Measurements from ENCODE around the gene NXPE3. TPM values are rescaled to one million over a fixed set of nuclear protein-coding genes. Genes with fewer than 3 reads are reported as not detected.
"Not testable (repeated sequence)": the region's sequence is repeated elsewhere in the genome, so short reads cannot be mapped to it uniquely, and the experiment has no call there.

The NXPE3 gene
- total RNA-seq, 1 experiment from 2014 or later, result 21.0 TPM

DNA sequence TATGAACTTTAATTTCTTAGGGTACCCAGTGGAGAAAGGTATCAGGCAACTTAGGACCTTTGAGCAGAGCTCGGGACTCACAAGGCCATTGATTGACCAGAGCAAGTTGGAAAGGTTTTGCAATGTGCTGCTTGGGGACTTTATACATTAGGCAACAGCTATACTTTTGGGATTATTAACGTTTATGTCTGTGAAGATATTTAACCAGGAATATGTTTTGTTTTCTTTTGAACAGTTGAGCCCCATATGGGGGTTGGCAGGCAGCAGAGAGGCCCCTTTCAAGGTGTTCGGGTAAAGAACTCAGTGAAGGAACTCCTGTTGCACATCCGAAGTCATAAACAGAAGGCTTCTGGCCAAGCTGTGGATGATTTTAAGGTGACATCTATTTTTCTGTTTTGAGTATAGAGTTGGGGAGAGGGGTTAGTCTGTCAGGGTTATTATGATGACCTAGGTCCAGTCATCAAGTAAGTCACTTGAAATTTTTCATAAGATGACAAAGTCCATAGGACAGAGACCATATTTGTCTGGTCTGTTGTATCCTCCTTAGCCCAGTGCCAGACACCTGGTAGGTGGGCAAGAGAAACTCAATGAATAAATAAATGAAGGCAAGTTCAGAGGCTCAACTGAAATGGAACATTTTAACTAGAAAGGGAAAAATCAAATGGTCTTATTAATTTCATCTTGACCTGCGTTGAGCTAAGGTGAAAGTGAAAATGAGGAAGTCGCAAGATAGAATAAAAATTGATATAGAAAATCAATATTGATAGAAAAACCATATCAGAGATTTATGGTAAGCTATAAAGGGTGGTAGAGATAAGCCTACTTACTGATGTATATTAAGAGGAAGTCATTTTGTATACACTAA, 73.1 kb downstream of the NXPE3 start:
- DNase-seq (ENCODE audit: low spot score), result no peak

DNA sequence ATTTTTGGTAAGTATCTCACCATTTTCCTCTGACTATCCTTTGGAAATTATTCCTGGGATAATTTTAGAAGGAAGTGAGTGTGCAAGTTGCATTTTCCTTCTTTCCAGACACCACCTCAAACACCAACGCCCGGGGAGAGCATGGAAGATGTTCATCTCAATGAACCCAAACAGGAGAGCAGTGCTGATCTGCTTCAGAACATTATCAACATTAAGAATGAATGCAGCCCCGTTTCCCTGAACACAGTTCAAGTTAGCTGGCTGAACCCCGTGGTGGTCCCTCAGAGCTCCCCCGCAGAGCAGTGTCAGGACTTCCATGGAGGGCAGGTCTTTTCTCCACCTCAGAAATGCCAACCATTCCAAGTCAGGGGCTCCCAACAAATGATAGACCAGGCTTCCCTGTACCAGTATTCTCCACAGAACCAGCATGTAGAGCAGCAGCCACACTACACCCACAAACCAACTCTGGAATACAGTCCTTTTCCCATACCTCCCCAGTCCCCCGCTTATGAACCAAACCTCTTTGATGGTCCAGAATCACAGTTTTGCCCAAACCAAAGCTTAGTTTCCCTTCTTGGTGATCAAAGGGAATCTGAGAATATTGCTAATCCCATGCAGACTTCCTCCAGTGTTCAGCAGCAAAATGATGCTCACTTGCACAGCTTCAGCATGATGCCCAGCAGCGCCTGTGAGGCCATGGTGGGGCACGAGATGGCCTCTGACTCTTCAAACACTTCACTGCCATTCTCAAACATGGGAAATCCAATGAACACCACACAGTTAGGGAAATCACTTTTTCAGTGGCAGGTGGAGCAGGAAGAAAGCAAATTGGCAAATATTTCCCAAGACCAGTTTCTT, 74.2 kb downstream of the NXPE3 start:
- no peak for DNase-seq (ENCODE audit: low spot score)

DNA sequence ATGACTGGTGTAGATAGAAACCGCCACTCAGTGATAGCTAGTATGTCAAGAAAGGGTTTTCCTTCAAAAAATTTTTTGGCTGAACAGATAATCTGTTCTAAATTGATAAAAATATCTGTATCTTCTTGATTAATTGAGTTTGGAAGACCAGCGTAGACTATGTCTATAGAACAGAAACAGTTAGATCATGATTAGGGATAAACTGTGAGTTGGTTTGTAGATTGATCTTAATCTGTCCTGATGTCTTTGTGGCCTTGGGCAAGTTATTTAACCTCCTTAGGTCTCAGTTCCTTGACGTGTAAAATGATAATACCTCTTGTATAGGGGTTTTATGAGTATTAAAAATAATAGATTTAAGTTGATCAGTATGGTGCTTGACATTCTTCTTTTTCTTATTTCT, 75.0 kb downstream of the NXPE3 start:
- DNase-seq (ENCODE audit: low spot score), result no peak

DNA sequence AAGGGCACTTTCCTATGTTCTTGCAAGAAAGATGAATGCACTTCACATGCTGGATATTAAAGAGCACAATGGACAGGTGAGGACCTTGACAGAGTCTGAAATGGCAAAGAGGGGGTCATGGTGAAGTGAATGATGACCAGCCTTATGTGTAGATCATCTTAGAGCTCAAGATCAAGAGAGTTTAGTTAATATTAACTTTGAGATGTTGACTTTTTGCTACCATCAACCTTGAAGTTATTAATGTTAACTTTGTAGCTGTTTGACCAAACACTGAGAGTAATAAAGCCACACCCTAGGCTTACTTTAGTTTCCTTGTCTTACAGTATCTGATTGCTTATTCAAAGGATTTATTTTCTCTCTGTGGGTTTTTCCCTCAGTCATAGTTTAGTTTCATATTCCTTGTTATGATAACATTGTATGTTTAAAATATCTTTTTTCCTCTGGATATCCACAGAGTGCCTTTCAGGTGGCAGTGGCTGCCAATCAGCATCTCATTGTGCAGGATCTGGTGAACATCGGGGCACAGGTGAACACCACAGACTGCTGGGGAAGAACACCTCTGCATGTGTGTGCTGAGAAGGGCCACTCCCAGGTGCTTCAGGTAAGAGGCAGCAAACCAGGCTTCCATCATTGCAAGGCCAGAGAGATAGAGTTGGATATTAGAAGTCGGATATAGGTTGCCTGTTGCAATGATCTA, 75.7 kb downstream of the NXPE3 start:
- DNase-seq (ENCODE audit: low spot score), result no peak

DNA sequence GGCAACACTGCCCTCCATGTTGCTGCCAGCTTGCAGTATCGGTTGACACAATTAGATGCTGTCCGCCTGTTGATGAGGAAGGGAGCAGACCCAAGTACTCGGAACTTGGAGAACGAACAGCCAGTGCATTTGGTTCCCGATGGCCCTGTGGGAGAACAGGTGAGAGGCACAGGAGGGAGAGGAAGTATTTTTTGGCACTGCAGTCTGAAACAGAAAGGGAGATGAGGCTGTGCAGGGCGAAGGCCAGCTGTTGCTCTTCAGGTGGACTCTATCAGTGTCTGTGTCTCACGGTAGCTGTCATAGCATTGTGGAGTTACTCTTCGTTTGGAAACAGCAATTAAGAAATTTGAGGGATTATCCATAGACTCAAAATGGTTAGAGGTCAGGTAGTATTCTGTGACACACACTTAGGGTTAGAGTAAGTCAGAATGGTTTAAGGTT, 78.3 kb downstream of the NXPE3 start:
- DNase-seq (ENCODE audit: low spot score), result no peak

DNA sequence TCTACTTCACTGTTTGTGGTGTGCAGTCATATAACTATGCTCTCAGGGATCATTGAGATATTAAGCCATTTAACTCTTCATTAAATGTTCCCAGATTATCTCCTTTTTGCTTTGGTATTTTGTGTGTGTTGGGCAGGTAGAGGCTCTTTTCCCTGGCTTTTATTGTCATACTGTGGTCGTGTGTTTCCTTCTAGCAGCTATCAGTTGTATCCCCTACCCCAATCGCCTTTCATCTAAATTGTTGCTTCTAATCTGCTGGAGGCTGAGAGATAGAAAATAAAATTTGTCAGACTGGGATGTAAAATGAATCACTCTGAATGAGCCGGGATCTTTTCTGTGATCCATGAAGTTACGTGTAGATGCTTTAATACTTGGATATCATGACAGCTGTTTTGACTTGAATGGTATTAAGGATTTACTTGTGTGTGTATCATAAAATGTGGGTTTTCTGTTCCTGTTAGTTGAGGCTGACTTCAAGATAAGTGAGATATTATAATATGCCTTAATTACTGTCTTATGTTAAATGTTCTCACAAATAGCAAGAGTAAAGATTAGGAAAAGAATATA, 79.5 kb downstream of the NXPE3 start:
- no peak for DNase-seq (ENCODE audit: low spot score)

DNA sequence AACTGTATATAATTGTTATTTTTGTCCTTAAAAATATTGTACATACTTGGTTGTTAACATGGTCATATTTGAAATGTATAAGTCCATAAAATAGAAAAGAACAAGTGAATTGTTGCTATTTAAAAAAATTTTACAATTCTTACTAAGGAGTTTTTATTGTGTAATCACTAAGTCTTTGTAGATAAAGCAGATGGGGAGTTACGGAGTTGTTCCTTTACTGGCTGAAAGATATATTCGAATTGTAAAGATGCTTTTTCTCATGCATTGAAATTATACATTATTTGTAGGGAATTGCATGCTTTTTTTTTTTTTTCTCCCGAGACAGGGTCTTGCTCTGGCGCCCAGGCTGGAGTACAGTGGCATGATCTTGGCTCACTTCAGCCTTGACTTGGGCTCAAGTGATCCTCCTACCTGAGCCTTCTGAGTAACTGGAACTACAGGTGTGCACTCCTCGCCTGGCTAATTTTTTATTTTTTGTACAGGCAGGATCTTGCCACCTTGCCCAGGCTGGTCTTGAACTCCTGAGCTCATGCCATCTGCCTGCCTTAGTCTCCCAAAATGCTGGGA, 81.0 kb downstream of the NXPE3 start:
- no peak for DNase-seq (ENCODE audit: low spot score)

DNA sequence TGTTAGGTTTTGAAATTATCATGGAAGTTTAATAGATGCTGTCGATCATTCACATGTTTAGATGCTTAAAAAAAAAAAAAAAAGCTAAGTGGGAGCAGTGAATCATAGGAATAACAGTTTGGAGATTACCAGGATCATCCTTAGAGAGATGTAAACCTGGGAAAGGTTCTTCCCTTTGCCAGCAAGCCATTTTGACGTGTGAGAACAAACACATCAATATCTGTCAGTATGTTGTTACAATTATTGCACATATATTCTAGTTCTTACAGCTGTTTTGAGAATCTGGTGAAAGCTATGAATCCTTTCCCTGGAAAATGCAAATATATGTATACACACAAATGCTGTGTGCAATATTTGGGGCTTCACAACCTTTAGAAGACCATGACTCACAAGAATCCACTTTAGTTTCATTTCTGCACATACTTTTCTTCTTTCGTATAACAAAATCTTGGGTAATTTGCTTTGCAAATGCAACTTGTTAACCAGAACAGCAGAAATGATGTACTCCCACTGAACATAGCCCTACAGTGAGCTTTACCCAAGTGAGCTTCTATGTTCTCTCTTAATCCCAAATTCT, 82.3 kb downstream of the NXPE3 start:
- no peak for DNase-seq (ENCODE audit: low spot score)

DNA sequence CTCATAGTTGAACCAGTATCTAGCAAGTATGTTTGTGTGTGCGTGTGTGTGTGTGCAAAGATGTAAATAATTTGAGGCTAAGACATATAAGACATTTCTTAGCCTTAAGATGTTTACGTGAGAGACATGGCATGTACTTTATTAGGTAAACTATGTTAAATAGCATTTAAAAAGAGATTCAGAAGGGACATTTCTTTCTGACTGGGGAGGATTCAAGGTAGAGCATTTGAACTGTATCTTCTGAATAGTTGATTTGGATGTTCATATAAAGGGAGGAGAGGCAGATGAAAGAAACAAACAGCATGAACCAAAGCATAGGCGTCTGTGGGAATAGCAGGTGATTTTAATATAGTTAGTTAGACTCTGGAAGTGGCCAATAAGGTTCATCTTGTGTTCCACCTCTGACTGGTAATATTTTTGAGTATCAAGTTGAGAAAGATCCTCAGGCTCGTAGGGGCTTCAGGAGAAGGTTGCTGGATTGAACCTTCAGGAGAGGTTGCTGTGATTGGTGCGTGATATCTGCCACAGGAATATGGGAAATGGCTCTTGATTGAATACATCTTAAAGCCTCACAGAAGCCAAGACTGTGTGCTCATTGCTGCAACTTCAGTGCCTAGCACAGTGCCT, 82.9 kb downstream of the NXPE3 start:
- DNase-seq (ENCODE audit: low spot score), result no peak

DNA sequence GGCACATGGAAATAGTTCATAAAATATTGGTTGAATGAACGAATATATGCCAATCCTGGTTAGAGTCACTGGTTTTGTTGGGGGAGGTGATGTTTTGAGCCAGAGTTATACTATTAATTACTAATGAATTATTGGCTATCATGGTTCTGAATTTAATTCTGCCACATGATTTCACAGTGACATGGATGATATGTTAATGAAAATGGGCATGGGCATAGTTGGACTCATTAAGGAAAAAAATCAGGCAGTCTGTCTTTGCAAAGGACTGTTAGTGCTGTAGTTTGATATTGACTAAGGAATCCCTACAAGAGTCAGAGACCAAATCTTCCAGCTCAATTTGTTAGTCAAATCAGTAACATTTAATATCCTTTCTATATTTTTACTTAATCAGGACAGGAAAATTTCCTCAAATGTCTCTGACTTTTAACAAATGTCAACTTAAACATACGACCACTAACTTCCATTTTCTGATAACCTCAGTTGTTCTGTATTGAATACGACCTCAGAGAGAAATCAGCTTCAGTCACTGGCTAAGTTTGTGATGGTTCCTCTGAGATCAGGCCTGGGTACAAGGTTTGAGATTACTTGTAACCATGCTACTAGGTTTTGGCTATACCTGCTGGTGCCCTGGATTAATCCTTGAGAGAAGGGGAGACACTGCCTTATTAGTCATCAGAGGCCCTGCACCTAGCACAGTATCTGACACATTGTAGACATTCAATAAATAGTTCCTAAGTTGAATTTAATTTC, 83.6 kb downstream of the NXPE3 start:
- DNase-seq (ENCODE audit: low spot score), result no peak

DNA sequence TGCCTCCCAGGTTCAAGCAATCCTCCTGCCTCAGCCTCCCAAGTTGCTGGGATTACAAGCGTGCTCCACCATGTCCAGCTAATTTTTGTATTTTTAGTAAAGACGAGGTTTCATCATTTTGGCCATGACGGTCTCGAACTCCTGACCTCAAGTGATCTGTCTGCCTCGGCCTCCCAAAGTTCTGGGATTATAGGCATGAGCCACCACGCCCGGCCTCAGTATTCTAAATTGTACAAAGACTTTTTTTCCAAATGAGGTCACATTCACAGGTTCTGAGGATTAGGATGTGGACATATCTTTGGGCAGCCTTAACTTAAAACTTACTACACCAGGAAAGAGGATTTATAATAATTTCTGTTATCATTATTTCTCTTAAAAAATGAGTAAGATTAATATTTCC, 85.9 kb downstream of the NXPE3 start:
- DNase-seq (ENCODE audit: low spot score), result not testable (repeated sequence)

DNA sequence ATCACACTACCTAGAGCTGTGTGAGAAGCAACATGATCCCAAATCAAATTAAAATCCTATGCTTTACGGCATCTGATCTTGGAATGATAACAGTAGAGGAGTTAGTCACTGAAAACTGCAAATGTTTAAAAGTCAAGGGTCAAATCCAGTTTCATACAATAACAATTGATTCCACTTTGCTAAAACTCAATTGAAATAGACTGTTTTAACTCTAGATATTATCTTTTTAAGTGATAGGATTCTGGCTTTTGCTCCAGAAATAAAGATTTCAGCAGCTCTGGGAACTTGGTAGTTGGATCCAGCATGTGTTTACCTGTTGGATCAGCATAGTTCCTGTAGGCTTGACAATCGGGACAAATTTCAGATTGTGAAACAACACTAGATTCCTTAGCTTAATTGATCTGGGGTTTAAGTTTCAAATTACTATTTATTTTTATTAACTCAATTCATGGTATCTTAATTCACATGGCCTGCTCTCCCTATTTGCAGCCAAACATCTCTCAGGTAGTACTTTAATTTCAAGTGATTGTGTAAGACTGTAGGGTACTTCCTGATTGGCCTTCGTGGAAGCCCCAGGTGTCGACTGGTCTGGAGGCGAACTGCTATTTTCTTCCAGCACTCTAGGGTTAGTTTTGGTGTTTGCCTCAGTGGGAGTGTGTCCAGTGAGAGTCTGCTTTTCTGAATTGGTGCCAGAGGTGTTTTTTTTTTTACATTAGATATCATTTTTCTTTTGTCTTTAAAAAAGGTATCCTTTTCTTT, 86.9 kb downstream of the NXPE3 start:
- no peak for DNase-seq (ENCODE audit: low spot score)

DNA sequence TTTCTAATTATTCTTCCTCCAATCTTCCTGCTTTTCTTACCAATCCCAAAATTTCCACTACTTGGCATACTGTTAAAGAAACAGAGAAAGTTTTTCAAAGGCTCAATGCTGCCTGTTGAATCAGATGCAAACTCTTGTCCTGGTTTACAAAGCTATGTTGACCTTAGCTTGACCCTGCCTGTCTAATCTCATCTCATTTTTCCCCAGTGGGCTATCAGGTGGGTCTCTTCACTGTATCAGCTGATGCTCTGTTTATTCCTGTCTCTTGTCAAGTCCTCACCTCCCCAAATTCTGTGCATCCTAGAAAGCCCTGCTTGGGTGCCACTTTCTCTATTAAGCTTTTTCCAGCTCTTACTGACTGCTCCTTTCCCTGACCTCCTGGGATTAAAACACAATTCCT, 88.5 kb downstream of the NXPE3 start:
- DNase-seq (ENCODE audit: low spot score), result no peak

DNA sequence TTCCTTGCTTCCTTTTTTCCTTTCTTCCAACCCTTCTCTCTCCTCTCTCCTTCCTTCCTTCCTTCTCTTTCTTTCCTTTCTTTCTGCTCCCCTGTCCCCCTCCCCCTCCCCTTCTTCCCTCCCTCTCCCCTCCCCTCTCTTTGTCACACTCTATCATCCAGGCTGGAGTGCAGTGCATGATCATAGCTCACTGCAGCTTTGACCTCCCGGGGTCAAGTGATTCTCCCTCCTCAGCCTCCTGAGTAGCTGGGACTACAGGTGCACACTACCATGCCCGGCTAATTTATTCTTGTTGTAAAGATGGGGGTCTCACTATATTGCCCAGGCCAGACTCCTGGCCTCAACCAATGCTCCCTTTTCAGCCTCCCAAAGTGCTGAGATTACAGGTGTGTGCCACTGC, 89.0 kb downstream of the NXPE3 start:
- DNase-seq (ENCODE audit: low spot score), result no peak

DNA sequence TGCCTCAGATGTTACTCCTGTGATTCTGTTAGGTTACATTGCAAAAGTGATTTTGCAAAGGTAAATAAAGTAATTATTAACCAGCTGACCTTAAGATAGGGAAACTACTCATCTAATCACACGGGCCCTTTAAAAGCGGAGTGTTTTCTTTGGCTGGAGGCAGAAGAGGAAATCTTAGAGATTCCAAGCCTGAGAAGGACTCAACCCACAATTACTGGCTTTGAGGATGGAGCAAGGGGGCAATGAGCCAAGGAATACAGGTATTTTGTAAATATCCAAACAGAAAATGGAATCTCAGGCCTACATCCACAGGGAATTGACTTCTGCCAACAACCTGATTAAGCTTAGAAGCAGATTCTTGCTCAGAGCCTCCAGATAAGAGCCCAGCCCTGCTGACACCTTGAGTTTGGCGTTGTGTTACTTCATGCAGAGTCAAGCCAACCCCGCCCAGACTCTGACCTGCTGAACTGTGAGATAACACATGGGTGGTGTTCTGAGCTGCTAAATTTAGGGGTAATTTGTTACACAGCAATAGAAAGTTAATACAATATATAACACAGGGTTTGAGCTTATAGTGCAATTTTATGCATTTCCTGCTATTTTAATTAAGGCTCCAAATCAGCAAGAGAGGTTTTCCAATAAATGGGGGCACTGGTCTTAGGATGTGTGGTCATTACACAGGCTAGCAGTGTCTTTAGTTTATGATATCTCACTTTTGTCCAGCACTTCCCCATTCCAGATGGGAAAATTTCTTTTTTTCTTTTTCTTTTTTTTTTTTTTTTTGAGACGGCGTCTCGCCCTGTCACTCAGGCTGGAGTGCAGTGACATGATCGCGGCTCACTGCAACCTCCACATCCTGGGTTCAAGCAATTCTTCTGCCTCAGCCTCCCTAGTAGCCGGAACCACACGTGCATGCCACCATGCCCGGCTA, 89.8 kb downstream of the NXPE3 start:
- no peak for DNase-seq (ENCODE audit: low spot score)

DNA sequence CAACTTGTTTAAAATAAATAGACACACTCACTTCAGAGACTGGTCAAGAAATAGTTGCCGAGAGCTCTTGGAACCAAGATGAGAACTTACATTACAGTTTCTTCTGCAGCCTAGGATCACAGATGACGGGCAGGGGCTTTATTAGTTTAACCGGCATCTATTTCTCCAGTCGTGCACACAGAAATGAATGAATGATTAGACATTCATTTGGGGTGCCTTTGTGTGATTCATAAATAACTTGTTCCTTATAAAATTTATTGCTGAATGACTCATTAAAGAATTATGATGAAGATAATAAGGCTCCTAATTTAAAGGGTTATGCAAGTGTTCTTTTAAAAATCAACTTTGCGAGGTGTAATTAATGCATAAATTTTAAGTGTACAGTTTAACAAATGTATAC, 91.1 kb downstream of the NXPE3 start:
- DNase-seq (ENCODE audit: low spot score), result no peak

DNA sequence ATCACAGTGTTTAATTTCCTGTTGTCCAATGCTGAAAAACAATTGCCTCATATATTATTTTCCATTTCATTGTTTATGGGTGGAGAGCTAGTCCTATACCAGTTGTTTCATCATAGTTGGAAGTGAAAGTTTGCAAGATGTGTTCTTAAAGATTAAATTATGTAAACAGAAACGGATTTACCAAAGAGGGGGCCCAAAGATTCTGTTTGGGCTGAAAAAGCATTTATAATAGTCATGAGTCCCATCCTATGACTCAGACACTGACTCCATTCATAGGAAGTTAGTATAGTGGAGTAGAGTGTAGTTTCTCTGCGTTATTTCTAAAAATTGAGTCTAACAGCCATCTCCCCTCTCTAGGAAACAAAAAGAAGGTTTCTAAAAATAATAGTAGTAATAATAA, 94.6 kb downstream of the NXPE3 start:
- no peak for DNase-seq (ENCODE audit: low spot score)

DNA sequence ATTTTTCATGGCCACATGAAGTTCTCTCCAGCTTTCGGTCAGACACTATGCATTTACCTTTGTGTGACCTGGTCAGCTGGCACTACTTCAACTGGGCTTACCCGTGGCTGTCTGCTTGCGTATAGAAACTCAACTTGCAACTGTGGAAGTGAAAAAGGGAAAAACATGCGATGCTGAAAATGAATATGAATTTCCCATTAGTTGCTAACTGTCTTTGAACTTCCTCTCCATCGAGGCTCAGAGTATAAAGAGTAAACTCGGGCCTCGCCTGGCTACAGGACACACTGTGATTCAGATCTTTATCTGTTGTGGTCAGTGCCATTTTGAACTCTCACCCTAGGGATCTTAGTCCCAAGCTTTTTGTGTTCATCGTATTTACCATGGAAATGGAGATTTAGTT, 97.1 kb downstream of the NXPE3 start:
- no peak for DNase-seq (ENCODE audit: low spot score)

Measured in H4 (cell line).